ENCODE measurements around the gene CCDC102A.

GRCh38 chr16:57562669-57563486 is 26.5 kb upstream of the CCDC102A start:
- TF ChIP-seq CTCF (conservative IDR thresholded peaks at IDR 0.05), result no peak
- TF ChIP-seq ZFX (IDR thresholded peaks at IDR 0.05), result no peak

All from C4-2B (cell line).